GM10248 (cell line): ENCODE data around the gene DOLPP1.

Experiments used
- CTCF ChIA-PET: fragments of 300-600 bp; sonication (Branson Sonifier 250); formaldehyde crosslinking; extraction: SDS; loops from one replicate; lab custom pipeline; 2021; ENCODE audit warnings: antibody characterized with exemption; lab: Yijun Ruan, JAX
- POLR2A ChIA-PET: fragments of 350-650 bp; sonication (Branson Sonifier 250); formaldehyde crosslinking; extraction: SDS; loops from one replicate; lab custom pipeline; 2020; ENCODE audit warnings: antibody characterized with exemption; lab: Yijun Ruan, JAX
- DNase-seq: peaks from one replicate; pipeline ENCODE4 v3.0.0; 2012; ENCODE audit errors: extremely low spot score
- TF ChIP-seq, protein P1 (sequence below): IDR thresholded peaks from 2 replicates; pipeline ENCODE4 v1.5.1; 2012; ENCODE audit warnings: mild to moderate bottlenecking, low read depth; ENCODE audit errors: extremely low read depth, missing control alignments, control extremely low read depth

Gene DOLPP1

DNA sequence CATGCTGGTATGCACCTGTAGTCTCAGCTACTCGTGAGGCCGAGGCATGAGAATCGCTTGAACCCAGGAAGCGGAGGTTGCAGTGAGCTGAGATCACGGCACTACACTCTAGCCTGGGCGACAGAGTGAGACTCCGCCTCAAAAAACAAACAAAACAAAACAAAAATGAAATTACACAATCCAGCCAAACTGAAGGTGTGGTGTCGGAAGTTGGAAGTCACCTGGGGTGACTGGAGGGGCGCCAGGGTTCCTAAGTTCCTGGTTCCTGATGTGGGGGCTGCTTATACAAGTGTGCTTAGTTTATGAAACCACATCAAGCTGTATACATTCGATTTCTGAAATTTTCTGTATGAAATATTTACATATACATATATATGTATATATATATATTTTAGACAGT lies 3.7 kb upstream of the DOLPP1 start:
- TF ChIP-seq, protein P1, sequence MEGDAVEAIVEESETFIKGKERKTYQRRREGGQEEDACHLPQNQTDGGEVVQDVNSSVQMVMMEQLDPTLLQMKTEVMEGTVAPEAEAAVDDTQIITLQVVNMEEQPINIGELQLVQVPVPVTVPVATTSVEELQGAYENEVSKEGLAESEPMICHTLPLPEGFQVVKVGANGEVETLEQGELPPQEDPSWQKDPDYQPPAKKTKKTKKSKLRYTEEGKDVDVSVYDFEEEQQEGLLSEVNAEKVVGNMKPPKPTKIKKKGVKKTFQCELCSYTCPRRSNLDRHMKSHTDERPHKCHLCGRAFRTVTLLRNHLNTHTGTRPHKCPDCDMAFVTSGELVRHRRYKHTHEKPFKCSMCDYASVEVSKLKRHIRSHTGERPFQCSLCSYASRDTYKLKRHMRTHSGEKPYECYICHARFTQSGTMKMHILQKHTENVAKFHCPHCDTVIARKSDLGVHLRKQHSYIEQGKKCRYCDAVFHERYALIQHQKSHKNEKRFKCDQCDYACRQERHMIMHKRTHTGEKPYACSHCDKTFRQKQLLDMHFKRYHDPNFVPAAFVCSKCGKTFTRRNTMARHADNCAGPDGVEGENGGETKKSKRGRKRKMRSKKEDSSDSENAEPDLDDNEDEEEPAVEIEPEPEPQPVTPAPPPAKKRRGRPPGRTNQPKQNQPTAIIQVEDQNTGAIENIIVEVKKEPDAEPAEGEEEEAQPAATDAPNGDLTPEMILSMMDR = no peak
- CTCF ChIA-PET = no interaction called here
- POLR2A ChIA-PET = interaction anchor here (0.6 kb wide), 1 partner anchor 10 kb away, joined by 6 read pairs; no protein-coding TSS in a partner anchor
- no peak for DNase-seq

DNA sequence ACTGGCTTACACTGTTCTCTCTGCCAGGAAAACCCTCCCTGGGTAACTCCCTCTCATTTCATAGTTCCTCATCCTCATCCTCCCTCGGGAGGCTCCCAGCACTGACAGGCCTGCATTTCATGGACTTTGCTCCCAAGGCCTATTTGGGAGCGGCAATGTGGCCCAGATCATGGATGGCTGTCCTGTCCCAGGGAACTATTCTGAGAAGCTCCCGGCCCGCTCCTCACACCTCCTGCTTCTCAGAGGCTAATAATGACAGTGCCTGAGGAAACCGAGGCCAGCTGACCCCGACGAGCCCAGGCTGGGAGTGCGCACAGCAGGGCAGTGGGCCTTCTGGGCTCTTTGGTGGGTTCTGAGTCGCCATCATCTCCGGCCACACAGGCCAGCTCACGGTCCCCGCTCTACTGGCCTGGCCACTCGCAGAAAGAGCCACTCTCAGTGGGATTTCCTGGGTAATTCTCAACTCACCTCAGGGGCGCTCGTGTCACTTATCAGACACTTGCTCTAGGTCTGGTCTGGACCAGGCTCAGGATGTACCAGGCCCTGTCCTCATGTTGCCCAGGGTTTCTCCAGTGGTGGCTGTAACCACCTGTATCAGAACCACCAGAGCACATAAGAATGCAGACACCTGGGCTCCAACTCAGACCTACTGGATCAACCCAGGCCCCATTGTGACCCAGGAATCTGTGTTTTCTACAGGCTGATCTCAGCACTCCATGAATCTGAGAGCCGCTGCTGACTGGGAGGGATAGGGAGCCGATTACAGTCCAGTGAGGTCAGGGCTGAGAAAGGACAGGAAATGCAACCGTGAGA lies 2.0 kb upstream of the DOLPP1 start:
- ChIA-PET POLR2A (no interaction called here), CTCF (interaction anchor here (0.8 kb wide), 1 partner anchor 9 kb away, joined by 3 read pairs; no protein-coding TSS in a partner anchor)
- no peak for DNase-seq
- TF ChIP-seq, protein P1 = no peak

DNA sequence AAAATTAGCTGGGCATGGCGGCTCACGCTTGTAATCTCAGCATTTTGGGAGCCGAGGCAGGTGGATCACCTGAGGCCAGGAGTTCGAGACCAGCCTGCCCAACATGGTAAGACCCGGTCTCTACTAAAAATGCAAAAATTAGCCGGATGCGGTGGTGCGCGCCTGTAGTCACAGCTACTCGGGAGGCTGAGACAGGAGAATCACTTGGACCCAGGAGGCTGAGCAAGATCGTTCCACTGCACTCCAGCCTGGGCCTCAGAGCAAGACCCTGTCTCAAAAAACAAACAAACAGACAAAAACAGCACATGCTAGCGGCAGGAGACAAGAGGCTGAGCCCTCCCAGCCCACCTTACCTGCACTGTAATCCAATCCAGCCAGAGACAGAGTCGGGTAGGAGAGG lies 1.1 kb upstream of the DOLPP1 start:
- TF ChIP-seq, protein P1 = no peak
- CTCF ChIA-PET = interaction anchor here (1.1 to 1.6 kb wide), 4 partner anchors 14 to 544 kb away, joined by 3 to 5 read pairs (median 4); no protein-coding TSS in a partner anchor
- POLR2A ChIA-PET = no interaction called here
- DNase-seq = no peak

DNA sequence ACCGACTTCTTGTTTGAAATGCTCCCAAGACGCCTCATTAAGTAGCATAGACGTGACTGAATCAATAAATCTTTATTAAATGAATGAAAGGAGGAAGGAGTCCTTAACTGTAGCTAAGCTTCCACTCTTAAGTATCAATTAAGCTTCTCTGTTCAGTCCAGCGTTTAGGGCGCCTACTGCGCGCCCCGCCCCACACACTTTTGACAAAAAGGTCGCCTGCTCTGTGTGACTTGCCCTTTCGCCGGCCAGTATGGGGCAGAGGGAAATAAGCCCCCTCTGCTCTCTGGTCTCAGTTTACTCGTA lies 662 bp upstream of the DOLPP1 start:
- DNase-seq = no peak
- TF ChIP-seq, protein P1 = no peak
- ChIA-PET CTCF (interaction anchor here (0.8 to 1.6 kb wide), 7 partner anchors 13 to 544 kb away, joined by 3 to 5 read pairs (median 4); partner anchors contain the start of gene SH3GLB2), POLR2A (interaction anchor here (0.9 kb wide), 1 partner anchor 60 kb away, joined by 3 read pairs; no protein-coding TSS in a partner anchor)

DNA sequence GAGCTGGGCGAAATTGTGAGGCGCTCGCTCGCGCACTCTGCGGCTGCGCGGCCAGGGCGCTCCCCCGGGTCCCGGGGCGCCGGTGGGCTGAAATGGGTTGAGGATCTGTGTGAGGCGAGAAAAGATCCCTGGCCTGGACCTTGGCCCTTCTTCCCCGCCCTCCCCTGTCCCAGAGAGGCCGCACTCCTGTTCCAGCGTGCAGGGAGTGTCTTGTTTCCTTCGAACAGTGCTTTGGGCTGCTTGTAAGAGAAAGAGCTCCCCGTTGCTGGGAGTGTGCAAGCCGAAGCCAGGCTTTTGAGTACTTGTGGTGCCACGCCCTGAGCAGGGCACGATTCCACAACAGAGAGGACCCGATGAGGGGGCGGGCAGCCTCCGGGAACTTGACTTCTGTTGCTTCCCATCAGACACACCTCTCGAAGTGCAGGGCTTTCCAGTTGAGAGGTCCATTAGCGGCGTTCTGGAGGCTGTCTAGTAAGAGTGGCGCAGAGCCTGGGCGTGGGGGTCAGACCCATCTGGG lies 535 bp downstream of the DOLPP1 start:
- POLR2A ChIA-PET = interaction anchor here (0.6 to 0.9 kb wide), 2 partner anchors 59 to 122 kb away, joined by 3 read pairs; no protein-coding TSS in a partner anchor
- TF ChIP-seq, protein P1 = no peak
- DNase-seq = peak; percentile 97
- CTCF ChIA-PET = interaction anchor here (1.2 to 1.6 kb wide), 5 partner anchors 13 to 154 kb away, joined by 3 to 5 read pairs (median 4); no protein-coding TSS in a partner anchor

DNA sequence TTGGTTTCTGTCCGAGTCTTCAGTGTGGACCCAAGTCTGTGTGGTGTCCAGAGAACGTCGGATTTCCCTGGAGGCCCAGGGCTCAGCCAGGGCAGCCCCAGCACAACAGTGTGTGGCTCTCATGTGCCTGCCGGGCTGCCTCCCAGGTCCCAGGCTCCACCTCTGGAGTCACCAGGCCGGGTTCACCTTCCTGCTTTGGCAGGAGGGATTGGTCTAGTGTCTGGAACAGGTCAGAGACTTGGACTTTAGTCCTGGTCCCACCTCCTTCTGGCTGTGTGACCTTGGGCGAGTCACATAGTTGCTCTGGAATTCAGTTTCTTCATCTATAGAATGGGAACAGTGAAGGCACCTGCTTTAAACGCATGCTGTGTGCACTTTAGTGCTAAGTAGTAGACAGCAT lies 3.2 kb downstream of the DOLPP1 start:
- CTCF ChIA-PET = interaction anchor here (1.7 kb wide), 1 partner anchor 47 kb away, joined by 4 read pairs; no protein-coding TSS in a partner anchor
- POLR2A ChIA-PET = no interaction called here
- no peak for DNase-seq
- TF ChIP-seq, protein P1 = no peak
